GM23248 (cell line): ENCODE data around the gene NHEJ1. TPM values are rescaled to one million over a fixed set of nuclear protein-coding genes. Genes with fewer than 3 reads are reported as not detected.

Experiments used
- DNase-seq: peaks from one replicate; pipeline ENCODE4 v3.0.0-alpha.2; 2015
- H2AFZ ChIP-seq: fragments of 200-600 bp; sonication (generic); 2 replicates; pipeline ENCODE4 v1.6.1; 2016; ENCODE audit warnings: antibody characterized with exemption
- H3F3A ChIP-seq: fragments of 200-600 bp; sonication (generic); 2 replicates; pipeline ENCODE4 v1.6.1; 2016; ENCODE audit warnings: mild to moderate bottlenecking, antibody characterized with exemption, mixed run types; ENCODE audit not compliant: insufficient read depth
- H3K27ac ChIP-seq: fragments of 200-600 bp; sonication (generic); 2 replicates; pipeline ENCODE4 v1.5.1; 2016; ENCODE audit warnings: mild to moderate bottlenecking
- H3K27me3 ChIP-seq: fragments of 200-600 bp; sonication (generic); replicated peaks from 2 replicates; pipeline ENCODE4 v1.6.1; 2016; ENCODE audit warnings: mild to moderate bottlenecking; ENCODE audit not compliant: insufficient read depth
- H3K36me3 ChIP-seq: fragments of 200-600 bp; sonication (generic); 2 replicates; pipeline ENCODE4 v1.6.1; 2016; ENCODE audit warnings: low read depth, mild to moderate bottlenecking
- H3K4me1 ChIP-seq: fragments of 200-600 bp; sonication (generic); 2 replicates; pipeline ENCODE4 v1.6.1; 2016; ENCODE audit warnings: mild to moderate bottlenecking; ENCODE audit not compliant: insufficient read depth
- H3K4me2 ChIP-seq: fragments of 200-600 bp; sonication (generic); one replicate; pipeline ENCODE4 v1.6.1; 2016; ENCODE audit warnings: mild to moderate bottlenecking; ENCODE audit not compliant: unreplicated experiment
- H3K4me3 ChIP-seq: fragments of 200-600 bp; sonication (generic); 2 replicates; pipeline ENCODE4 v1.5.1; 2016; ENCODE audit warnings: mild to moderate bottlenecking
- H3K79me2 ChIP-seq: fragments of 200-600 bp; sonication (generic); 2 replicates; pipeline ENCODE4 v1.6.1; 2016; ENCODE audit warnings: mild to moderate bottlenecking; ENCODE audit not compliant: insufficient read depth
- H3K9ac ChIP-seq: fragments of 200-600 bp; sonication (generic); 2 replicates; pipeline ENCODE4 v1.6.1; 2016; ENCODE audit warnings: mild to moderate bottlenecking
- H3K9me2 ChIP-seq: fragments of 200-600 bp; sonication (generic); 2 replicates; pipeline ENCODE4 v1.6.1; 2016; ENCODE audit warnings: mixed run types, mild to moderate bottlenecking, moderate library complexity; ENCODE audit not compliant: insufficient read depth
- H3K9me3 ChIP-seq: fragments of 200-600 bp; sonication (generic); one replicate; pipeline ENCODE4 v1.6.1; 2017; ENCODE audit warnings: low read depth
- H4K20me1 ChIP-seq: fragments of 200-600 bp; sonication (generic); 2 replicates; pipeline ENCODE4 v1.6.0; 2016; ENCODE audit not compliant: insufficient read depth
- EZH2 ChIP-seq: fragments of 200-600 bp; sonication (generic); IDR thresholded peaks from 2 replicates; pipeline ENCODE4 v1.6.1; 2018; ENCODE audit warnings: antibody characterized with exemption, mild to moderate bottlenecking; ENCODE audit not compliant: insufficient read depth, poor library complexity, severe bottlenecking
- EZH2phosphoT487 ChIP-seq: fragments of 200-600 bp; sonication (generic); IDR thresholded peaks from 2 replicates; pipeline ENCODE4 v1.6.1; 2018; ENCODE audit warnings: antibody characterized with exemption, moderate library complexity, mild to moderate bottlenecking, low read depth; ENCODE audit not compliant: insufficient read depth
- WGBS, 2 experiments: methylation state at CpG; one replicate each; pipeline ENCODE4 v1.1.6; 2015 to 2017; ENCODE audit warnings: low lambda C conversion rate in 2 of 2, low coverage in 1 of 2; ENCODE audit errors: missing lambda C conversion rate in 2 of 2; 5-methylcytosine and 5-hydroxymethylcytosine counted together
- in situ Hi-C: fragments of 300-500 bp; cut with MboI; formaldehyde crosslinking; loops from 2 replicates; pipeline ENCODE4 v1.15.0; 2020
- polyA plus RNA-seq: library from polyadenylated mRNA; unstranded; fragments of >200 nt; fragmentation: Nextera tagmentation; extraction: Ambion mirVana; gene quantifications from 2 replicates; pipeline ENCODE4 v1.2.1, GENCODE V29; 2016
- total RNA-seq: library from RNA; depleted of rRNA; stranded (reverse); fragments of >200 nt; shearing (Covaris generic); gene quantifications from 2 replicates; pipeline ENCODE4 v1.2.3, GENCODE V29; 2014

NHEJ1 gene
- total and polyA plus RNA-seq, 2 experiments from 2014 or later, result 8.3 to 16.1 TPM

DNA sequence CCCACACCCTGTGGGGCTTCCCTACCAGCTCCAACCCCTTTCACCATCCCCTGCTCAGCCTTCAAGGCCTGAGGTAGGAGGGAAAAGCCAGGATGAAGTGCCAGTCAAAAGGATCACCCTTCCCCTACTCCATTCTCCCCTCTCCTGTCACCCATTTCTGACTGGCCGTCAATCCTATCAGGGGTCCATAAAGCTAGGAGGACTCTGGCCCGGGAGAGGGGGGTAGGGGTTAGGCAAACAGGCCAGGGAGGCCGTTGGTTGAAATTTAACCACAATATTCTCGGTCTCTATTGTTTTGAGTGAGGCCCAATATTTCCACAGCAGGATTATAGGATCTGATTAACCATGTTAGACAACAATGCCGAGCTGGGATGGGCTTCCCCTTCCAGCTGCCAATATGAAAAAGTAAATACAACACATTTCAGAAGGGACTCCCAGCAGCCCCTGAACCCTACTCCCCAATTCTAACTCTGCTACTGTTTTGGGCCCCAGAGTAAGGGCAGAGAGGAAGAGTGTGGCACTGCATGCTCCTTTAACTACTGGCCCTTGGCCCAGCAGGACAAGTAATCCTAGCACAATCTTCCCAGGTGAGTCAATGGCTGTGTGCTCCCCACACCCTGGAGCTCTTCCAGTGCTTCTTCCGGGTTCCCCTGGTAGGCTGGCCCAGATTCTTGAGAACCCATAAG lies 89.3 kb downstream of the NHEJ1 start:
- Histone ChIP-seq H3K4me1 (peaks cover 11% of the 10 kb centered on the region), H3K27ac (no peak overlapping the region), H3K9me3 (no peaks in the 10 kb centered on the region), H3K9me2 (no peaks in the 10 kb centered on the region), H3K79me2 (no peaks in the 10 kb centered on the region), H3K4me2 (no peak overlapping the region), H3F3A (no peaks in the 10 kb centered on the region), H3K27me3 (no peaks in the 10 kb centered on the region), H3K4me3 (no peak overlapping the region), H3K9ac (no peak overlapping the region), H4K20me1 (no peaks in the 10 kb centered on the region), H2AFZ (no peak overlapping the region), H3K36me3 (no peaks in the 10 kb centered on the region)
- in situ Hi-C loops, result no loop called here
- WGBS, 2 experiments, result 82 to 86% methylated on average over 6 of the region's 6 CpGs
- TF ChIP-seq EZH2phosphoT487 (no peak), EZH2 (no peak)
- peak; percentile 82 for DNase-seq

DNA sequence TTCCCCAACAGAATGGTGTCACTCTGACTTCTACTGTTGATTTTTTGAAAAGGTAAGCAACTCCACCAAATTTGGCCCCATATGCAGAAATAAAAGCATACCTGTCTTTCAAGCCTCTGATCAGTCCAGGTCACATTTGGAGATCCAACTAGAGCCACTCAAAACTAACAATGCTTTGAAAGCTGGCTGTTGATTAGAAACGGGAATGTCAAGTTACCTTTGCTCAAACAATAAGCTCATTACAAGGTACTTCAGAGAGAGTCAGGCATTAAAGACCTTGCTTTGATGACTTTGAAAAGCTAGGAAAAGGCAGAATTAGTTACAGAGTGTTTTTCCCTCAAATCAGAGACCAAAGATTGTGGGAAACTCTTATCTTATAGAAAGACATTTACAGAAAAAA lies 95.1 kb downstream of the NHEJ1 start:
- in situ Hi-C loops, result no loop called here
- Histone ChIP-seq H3K27ac (no peak overlapping the region), H3K27me3 (peaks cover 31% of the 10 kb centered on the region), H3K4me3 (no peak overlapping the region), H3F3A (no peaks in the 10 kb centered on the region), H3K4me2 (no peak overlapping the region), H2AFZ (no peak overlapping the region), H3K79me2 (no peaks in the 10 kb centered on the region), H3K36me3 (no peaks in the 10 kb centered on the region), H3K9ac (no peak overlapping the region), H3K9me2 (no peaks in the 10 kb centered on the region), H3K4me1 (no peaks in the 10 kb centered on the region), H4K20me1 (no peaks in the 10 kb centered on the region), H3K9me3 (no peaks in the 10 kb centered on the region)
- 58 to 60% methylated on average over 1 of the region's 1 CpG for WGBS, 2 experiments
- no peak for DNase-seq
- TF ChIP-seq EZH2phosphoT487, result no peak
- no peak for TF ChIP-seq EZH2

DNA sequence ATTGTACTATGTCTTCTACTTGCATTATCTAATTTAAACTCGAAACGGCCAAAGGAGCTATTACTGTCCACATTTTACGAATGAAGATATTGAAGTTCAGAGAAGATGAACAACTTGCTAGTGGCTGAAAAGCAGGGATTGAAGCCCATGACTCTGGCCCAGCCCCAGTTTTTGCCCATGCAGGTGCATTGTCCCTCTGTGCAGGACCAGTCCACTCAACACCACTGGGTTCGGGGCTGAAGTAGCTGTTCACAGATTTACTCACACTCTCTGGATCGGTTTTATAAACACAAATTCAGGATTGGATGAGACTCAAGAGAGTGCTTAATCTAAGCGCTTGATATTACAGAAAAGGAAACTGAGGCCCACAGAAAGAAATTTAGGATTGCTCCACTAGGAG lies 98.5 kb downstream of the NHEJ1 start:
- no peaks in the 10 kb centered on the region for H3K9me3 ChIP-seq

DNA sequence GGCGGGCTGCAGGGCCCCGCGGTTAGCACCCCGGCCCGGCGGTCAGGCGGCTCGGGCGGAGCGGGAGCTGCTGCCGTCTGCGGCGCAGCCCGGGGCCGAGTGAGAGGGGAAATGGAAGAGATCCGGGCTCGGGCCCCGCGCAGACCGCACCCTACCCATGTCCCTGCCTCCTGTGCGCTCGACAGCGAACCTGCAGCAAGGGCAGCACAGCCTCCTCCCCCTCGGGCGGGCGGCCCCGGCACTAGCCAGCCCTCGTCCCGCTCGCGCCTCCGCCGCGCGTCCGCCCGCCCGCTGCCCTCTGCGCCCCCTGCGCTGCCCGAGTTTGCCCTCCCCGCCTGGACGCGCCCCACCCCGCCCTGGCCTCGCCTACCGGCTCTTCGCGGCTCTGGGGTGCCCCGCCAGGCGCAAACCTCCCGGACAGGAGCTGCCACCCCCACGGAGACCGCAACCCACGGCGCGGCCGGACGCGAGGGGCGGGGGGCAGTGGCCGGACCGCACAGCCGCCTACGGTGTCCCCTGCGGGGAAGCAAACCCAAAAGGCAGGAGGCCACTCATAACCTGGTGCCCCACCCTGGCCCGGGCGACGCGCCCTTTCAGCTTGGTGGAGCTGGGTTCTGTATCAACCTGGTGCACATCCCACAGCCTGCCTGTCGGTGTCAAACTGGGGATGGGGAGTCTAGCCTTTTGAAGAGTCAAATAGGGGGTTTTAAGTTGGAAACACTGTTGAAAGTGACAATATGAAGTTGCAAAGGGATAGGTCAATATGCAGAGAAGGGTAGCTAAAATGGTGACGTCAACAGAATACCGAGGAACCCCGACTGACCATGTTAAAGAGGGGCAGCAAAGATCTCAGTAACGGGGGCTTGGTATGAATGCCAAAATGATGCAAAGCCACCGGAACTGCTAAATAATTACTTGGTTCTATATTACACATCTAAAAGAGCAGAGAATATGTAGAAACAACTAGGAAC lies 99.5 kb downstream of the NHEJ1 start, which contains the start of gene IHH:
IHH (minus strand) TSS at position 101 of the 971 bp plus-strand sequence. CDS start 454 bp downstream, outside the sequence.
- Histone ChIP-seq H3K27me3 (peaks cover 72% of the 10 kb centered on the region), H4K20me1 (no peaks in the 10 kb centered on the region), H3K9me3 (no peaks in the 10 kb centered on the region), H2AFZ (no peak within 1 kb of the TSS), H3K4me2 (no peak within 1 kb of the TSS), H3K36me3 (no peaks in the 10 kb centered on the region), H3K27ac (no peak within 1 kb of the TSS), H3K79me2 (no peaks in the 10 kb centered on the region), H3K9me2 (no peaks in the 10 kb centered on the region), H3F3A (no peaks in the 10 kb centered on the region), H3K4me3 (0 out of 2 replicates have a peak within 1 kb of the TSS, but pooled peaks have one; percentile 36), H3K9ac (no peak within 1 kb of the TSS), H3K4me1 (peaks cover 6% of the 10 kb centered on the region; the same call in 1 of the 2 replicates)
- peak; percentile 35 for DNase-seq
- WGBS, 2 experiments, result 5 to 7% methylated on average over 25 to 38 of the region's 76 CpGs
- peak; percentile 72; the same call in 1 of the 2 replicates for TF ChIP-seq EZH2phosphoT487
- peak; percentile 93 for TF ChIP-seq EZH2
- in situ Hi-C loops, result no loop called here

More for the DNA sequence above, 98.5 kb downstream of the NHEJ1 start:
- WGBS, 2 experiments, result 55 to 61% methylated on average over 6 of the region's 6 CpGs
- peaks cover 6% of the 10 kb centered on the region; the same call in 1 of the 2 replicates for H3K4me1 ChIP-seq
- H3K4me2 ChIP-seq, result no peak overlapping the region
- peaks cover 62% of the 10 kb centered on the region for H3K27me3 ChIP-seq
- H3F3A ChIP-seq, result no peaks in the 10 kb centered on the region
- H3K9ac ChIP-seq, result no peak overlapping the region
- H3K9me2 ChIP-seq, result no peaks in the 10 kb centered on the region
- no peak for TF ChIP-seq EZH2
- TF ChIP-seq EZH2phosphoT487, result no peak
- no peak overlapping the region for H2AFZ ChIP-seq
- DNase-seq, result no peak
- H4K20me1 ChIP-seq, result no peaks in the 10 kb centered on the region
- no peak overlapping the region for H3K4me3 ChIP-seq
- no peaks in the 10 kb centered on the region for H3K79me2 ChIP-seq
- in situ Hi-C loops, result no loop called here
- H3K27ac ChIP-seq, result no peak overlapping the region
- H3K36me3 ChIP-seq, result no peaks in the 10 kb centered on the region
